Stimulated activated naive CD8-positive, alpha-beta T cell treated with anti-CD3 and anti-CD28 coated beads, Interleukin-15, Interleukin-2, amounts not matched to agents 100 ng/mL and 50 ng/mL, for 24 hours (primary cell): ENCODE results near the gene SRRM3.

Experiments
- H3K27ac Mint-ChIP-seq: one replicate; pipeline ENCODE4 v1.8.0; 2021; ENCODE audit warnings: mild to moderate bottlenecking, mixed read lengths
- H3K27me3 Mint-ChIP-seq: one replicate; pipeline ENCODE4 v1.8.0; 2021; ENCODE audit warnings: mixed read lengths
- H3K36me3 Mint-ChIP-seq: one replicate; pipeline ENCODE4 v1.8.0; 2021; ENCODE audit warnings: low read depth, mixed read lengths
- H3K4me1 Mint-ChIP-seq: one replicate; pipeline ENCODE4 v1.8.0; 2021; ENCODE audit warnings: low read depth, mixed read lengths
- H3K4me3 Mint-ChIP-seq: one replicate; pipeline ENCODE4 v1.8.0; 2021; ENCODE audit warnings: mild to moderate bottlenecking, mixed read lengths
- H3K9me3 Mint-ChIP-seq: one replicate; pipeline ENCODE4 v1.8.0; 2021; ENCODE audit warnings: mixed read lengths

SRRM3 gene

GRCh38 chr7:76315364-76315763 lies 113.7 kb downstream of the SRRM3 start:
- H3K36me3 Mint-ChIP-seq = no peaks in the 10 kb centered on the region
- H3K4me3 Mint-ChIP-seq = no peak overlapping the region
- no peak overlapping the region for H3K27ac Mint-ChIP-seq
- peaks cover 28% of the 10 kb centered on the region for H3K4me1 Mint-ChIP-seq
- H3K9me3 Mint-ChIP-seq = no peaks in the 10 kb centered on the region
- H3K27me3 Mint-ChIP-seq = no peaks in the 10 kb centered on the region

DNA sequence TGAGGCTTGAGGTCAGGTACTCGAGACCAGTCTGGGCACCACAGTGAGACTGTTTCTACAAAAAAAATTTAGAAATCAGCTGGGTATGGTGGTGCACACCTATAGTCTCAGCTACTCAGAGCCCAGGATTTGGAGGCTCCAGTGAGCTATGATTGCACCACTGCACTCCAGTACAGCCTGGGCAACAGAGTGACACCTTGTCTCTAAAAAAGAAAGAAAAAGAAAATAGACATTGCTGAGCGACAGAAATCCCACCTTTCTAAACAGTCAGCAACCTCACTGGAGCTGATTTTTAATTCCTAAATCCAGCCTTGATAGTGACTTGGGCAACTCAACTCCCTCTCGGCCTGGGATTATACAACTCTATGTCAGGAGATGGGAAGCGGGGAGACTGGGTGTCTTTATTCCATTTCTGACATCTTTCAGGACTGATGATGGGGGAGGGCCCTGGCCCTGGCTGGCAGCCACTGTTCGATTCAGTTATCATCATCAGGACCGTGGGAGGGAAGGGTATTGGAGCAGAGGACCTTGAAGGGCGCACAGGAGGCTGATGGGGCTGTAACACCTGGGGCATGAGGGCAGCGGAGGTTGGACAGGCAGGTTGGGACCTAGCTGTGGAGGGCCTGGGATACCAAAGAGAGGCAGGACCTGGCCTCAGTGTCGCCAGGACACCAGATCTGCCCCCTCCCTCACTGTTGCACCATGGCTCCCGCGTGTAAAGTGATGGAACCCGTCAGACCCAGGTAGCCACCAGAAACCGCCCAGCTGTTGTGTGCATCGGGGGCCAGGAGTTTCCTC lies 115.5 kb downstream of the SRRM3 start:
- Mint-ChIP-seq H3K4me1 (peaks cover 28% of the 10 kb centered on the region), H3K36me3 (no peaks in the 10 kb centered on the region), H3K9me3 (no peaks in the 10 kb centered on the region), H3K27ac (peak overlapping the region; percentile 89), H3K27me3 (no peaks in the 10 kb centered on the region), H3K4me3 (peak overlapping the region; percentile 80)

GRCh38 chr7:76317782-76318487 lies 116.2 kb downstream of the SRRM3 start:
- Mint-ChIP-seq H3K27ac (peak overlapping the region; percentile 89), H3K4me1 (peaks cover 28% of the 10 kb centered on the region), H3K36me3 (no peaks in the 10 kb centered on the region), H3K4me3 (peak overlapping the region; percentile 80), H3K9me3 (no peaks in the 10 kb centered on the region), H3K27me3 (no peaks in the 10 kb centered on the region)

GRCh38 chr7:76318488-76319353 lies 117.0 kb downstream of the SRRM3 start:
- H3K27ac Mint-ChIP-seq = peak overlapping the region; percentile 89
- peaks cover under 1% of the 10 kb centered on the region for H3K36me3 Mint-ChIP-seq
- H3K4me3 Mint-ChIP-seq = peak overlapping the region; percentile 80
- H3K4me1 Mint-ChIP-seq = peaks cover 28% of the 10 kb centered on the region
- no peaks in the 10 kb centered on the region for H3K27me3 Mint-ChIP-seq
- no peaks in the 10 kb centered on the region for H3K9me3 Mint-ChIP-seq

GRCh38 chr7:76325092-76325491 lies 123.4 kb downstream of the SRRM3 start:
- no peaks in the 10 kb centered on the region for H3K9me3 Mint-ChIP-seq
- H3K27ac Mint-ChIP-seq = no peak overlapping the region
- H3K27me3 Mint-ChIP-seq = no peaks in the 10 kb centered on the region
- peaks cover 46% of the 10 kb centered on the region for H3K36me3 Mint-ChIP-seq
- peaks cover 25% of the 10 kb centered on the region for H3K4me1 Mint-ChIP-seq
- no peak overlapping the region for H3K4me3 Mint-ChIP-seq

DNA sequence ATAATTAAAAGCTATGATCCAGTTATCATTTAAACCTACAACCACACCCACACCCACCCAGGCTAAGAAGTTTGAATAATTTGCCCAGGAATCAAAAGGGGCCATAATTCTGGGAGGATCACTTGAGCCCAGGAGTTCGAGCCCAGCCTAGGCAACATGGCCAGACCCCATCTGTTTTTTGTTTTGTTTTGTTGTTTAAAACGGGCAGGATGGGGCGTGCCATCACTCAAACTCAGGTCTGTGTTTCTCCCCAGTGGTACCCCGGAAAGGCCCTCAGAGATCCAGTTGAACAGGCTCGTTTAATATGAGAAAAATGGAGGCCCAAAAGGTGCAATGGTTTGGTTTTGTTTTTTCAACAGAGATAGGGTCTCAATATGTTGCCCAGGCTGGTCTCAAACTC lies 124.1 kb downstream of the SRRM3 start:
- Mint-ChIP-seq H3K4me3 (no peak overlapping the region), H3K4me1 (peaks cover 26% of the 10 kb centered on the region), H3K27ac (no peak overlapping the region), H3K27me3 (no peaks in the 10 kb centered on the region), H3K36me3 (peaks cover 54% of the 10 kb centered on the region), H3K9me3 (no peaks in the 10 kb centered on the region)

DNA sequence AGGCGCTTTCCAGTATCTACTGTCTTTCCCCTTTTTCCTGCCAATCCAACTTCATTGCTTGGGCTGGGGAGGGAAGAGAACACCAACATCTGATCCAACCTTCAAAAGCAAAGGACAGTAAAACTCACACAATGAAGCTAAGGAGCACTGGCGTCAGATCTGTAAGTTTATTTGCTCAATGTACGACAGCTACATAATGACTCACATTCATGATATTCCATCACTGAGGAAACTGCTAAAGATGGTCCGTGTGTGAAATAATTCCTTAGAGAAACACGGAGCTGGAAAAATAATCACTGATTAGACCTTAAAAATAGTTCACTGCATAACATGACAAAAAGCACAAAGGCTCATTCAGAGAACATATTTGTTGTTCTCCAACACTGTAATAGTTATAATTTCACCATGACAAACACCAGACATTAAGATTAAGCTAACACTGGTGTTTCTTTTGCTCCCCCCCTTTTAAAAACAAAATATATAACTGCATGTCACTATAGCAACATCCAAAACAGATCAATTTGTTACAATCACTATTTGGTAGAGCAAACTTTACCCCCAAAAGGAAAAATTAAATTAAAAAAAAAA lies 125.0 kb downstream of the SRRM3 start:
- peaks cover 60% of the 10 kb centered on the region for H3K36me3 Mint-ChIP-seq
- no peaks in the 10 kb centered on the region for H3K9me3 Mint-ChIP-seq
- H3K4me1 Mint-ChIP-seq = peaks cover 29% of the 10 kb centered on the region
- H3K27me3 Mint-ChIP-seq = no peaks in the 10 kb centered on the region
- no peak overlapping the region for H3K4me3 Mint-ChIP-seq
- H3K27ac Mint-ChIP-seq = no peak overlapping the region

GRCh38 chr7:76327610-76328009 lies 125.9 kb downstream of the SRRM3 start:
- H3K27me3 Mint-ChIP-seq = no peaks in the 10 kb centered on the region
- no peak overlapping the region for H3K27ac Mint-ChIP-seq
- peaks cover 68% of the 10 kb centered on the region for H3K36me3 Mint-ChIP-seq
- H3K4me1 Mint-ChIP-seq = peaks cover 37% of the 10 kb centered on the region
- no peaks in the 10 kb centered on the region for H3K9me3 Mint-ChIP-seq
- no peak overlapping the region for H3K4me3 Mint-ChIP-seq

GRCh38 chr7:76328389-76328788 lies 126.7 kb downstream of the SRRM3 start:
- Mint-ChIP-seq H3K4me3 (no peak overlapping the region), H3K36me3 (peaks cover 71% of the 10 kb centered on the region), H3K27ac (peak overlapping the region; percentile 36), H3K27me3 (no peaks in the 10 kb centered on the region), H3K9me3 (no peaks in the 10 kb centered on the region), H3K4me1 (peaks cover 43% of the 10 kb centered on the region)

GRCh38 chr7:76329479-76329878 lies 127.8 kb downstream of the SRRM3 start:
- peaks cover 71% of the 10 kb centered on the region for H3K36me3 Mint-ChIP-seq
- H3K4me3 Mint-ChIP-seq = no peak overlapping the region
- no peaks in the 10 kb centered on the region for H3K27me3 Mint-ChIP-seq
- peaks cover 49% of the 10 kb centered on the region for H3K4me1 Mint-ChIP-seq
- no peaks in the 10 kb centered on the region for H3K9me3 Mint-ChIP-seq
- H3K27ac Mint-ChIP-seq = no peak overlapping the region

GRCh38 chr7:76330261-76330660 lies 128.6 kb downstream of the SRRM3 start:
- Mint-ChIP-seq H3K4me1 (peaks cover 49% of the 10 kb centered on the region), H3K36me3 (peaks cover 72% of the 10 kb centered on the region), H3K27me3 (no peaks in the 10 kb centered on the region), H3K27ac (no peak overlapping the region), H3K4me3 (no peak overlapping the region), H3K9me3 (no peaks in the 10 kb centered on the region)

DNA sequence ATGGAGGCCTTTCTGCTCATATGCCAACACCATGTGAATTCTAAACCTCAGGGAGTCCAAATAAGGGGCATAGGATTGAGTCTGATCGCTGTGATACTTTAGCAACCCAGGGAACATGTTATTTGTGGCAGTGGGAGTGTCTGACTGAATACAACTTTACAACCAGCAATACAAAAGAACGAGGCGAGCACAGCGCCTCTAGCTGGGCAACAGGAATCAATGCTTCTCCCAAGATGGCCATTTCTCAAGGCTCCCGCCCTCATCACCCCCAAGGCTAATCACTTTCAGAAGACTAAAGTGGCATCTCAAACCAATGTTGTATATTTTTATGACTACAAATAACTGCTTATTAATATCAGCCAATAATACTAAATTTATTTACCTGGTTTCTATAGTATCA lies 129.0 kb downstream of the SRRM3 start:
- Mint-ChIP-seq H3K4me1 (peaks cover 49% of the 10 kb centered on the region), H3K27ac (no peak overlapping the region), H3K27me3 (no peaks in the 10 kb centered on the region), H3K9me3 (no peaks in the 10 kb centered on the region), H3K4me3 (no peak overlapping the region), H3K36me3 (peaks cover 76% of the 10 kb centered on the region)

GRCh38 chr7:76332078-76332477 lies 130.4 kb downstream of the SRRM3 start:
- Mint-ChIP-seq H3K27ac (no peak overlapping the region), H3K36me3 (peaks cover 74% of the 10 kb centered on the region), H3K9me3 (no peaks in the 10 kb centered on the region), H3K4me3 (no peak overlapping the region), H3K4me1 (peaks cover 54% of the 10 kb centered on the region), H3K27me3 (no peaks in the 10 kb centered on the region)

DNA sequence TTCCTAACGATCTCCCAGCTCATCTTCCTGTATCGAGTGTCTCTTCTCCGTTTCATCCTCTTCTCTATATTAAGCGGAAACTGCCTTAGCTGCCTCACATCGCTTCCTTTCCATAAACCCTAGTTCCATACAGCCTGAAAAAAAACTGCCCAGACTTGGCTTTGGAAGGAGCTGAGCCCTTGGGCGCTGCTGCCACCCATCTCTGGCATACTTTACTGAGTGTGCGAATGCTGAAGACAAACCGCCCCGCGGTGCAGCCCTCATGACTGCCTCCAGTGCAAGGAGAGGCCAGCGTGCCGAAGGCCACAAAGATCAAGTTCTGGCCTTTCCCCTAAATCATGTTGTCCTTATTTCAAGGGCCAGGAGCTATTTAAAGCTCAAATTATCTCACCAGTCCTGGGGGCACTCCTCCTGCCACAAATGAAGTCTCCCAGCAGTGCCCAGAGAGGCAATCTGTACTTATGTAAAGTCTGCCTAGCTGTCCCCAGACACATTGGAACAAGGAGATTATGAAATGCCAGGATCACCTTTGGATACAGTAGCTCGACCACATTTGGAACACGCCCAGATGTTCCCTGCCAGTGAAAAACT lies 131.9 kb downstream of the SRRM3 start:
- H3K27ac Mint-ChIP-seq = peak overlapping the region; percentile 55
- H3K27me3 Mint-ChIP-seq = no peaks in the 10 kb centered on the region
- peaks cover 55% of the 10 kb centered on the region for H3K4me1 Mint-ChIP-seq
- no peak overlapping the region for H3K4me3 Mint-ChIP-seq
- H3K36me3 Mint-ChIP-seq = peaks cover 73% of the 10 kb centered on the region
- H3K9me3 Mint-ChIP-seq = no peaks in the 10 kb centered on the region
